Embryonic facial prominence (tissue), 1 donor: ENCODE results near the gene SERPINF2.
"Not testable (repeated sequence)": the region's sequence is repeated elsewhere in the genome, so short reads cannot be mapped to it uniquely, and the experiment has no call there.

Experiments
- DNase-seq: peaks from one replicate; pipeline ENCODE4 v3.0.0-alpha.2; 2016; ENCODE audit errors: extremely low spot score

Gene SERPINF2

GRCh38 chr17:1735418-1735817 is 7.3 kb upstream of the SERPINF2 start:
- no peak for DNase-seq

GRCh38 chr17:1735834-1736347 is 6.8 kb upstream of the SERPINF2 start:
- no peak for DNase-seq

GRCh38 chr17:1736348-1737281 is 6.1 kb upstream of the SERPINF2 start:
- no peak for DNase-seq

GRCh38 chr17:1737531-1738291 is 5.0 kb upstream of the SERPINF2 start:
- no peak for DNase-seq

- DNase-seq: not testable (repeated sequence)
Measured at GRCh38 chr17:1741899-1742298, 772 bp upstream of the SERPINF2 start.

- no peak for DNase-seq
Measured at GRCh38 chr17:1743088-1743439, 393 bp downstream of the SERPINF2 start.

- DNase-seq: no peak
Measured at GRCh38 chr17:1744551-1745512, 2.2 kb downstream of the SERPINF2 start.

GRCh38 chr17:1745513-1746020 is 2.9 kb downstream of the SERPINF2 start:
- DNase-seq: no peak

- DNase-seq: no peak
Measured at GRCh38 chr17:1746975-1747543, 4.4 kb downstream of the SERPINF2 start.

- no peak for DNase-seq
Measured at GRCh38 chr17:1750628-1751027, 8.0 kb downstream of the SERPINF2 start.

GRCh38 chr17:1752425-1753262 is 10.0 kb downstream of the SERPINF2 start:
- no peak for DNase-seq

GRCh38 chr17:1753767-1754429 is 11.2 kb downstream of the SERPINF2 start:
- DNase-seq: no peak

GRCh38 chr17:1754430-1755112 is 11.9 kb downstream of the SERPINF2 start:
- DNase-seq: no peak

GRCh38 chr17:1755252-1755826 is 12.7 kb downstream of the SERPINF2 start:
- DNase-seq: no peak

GRCh38 chr17:1755827-1756262 is 13.2 kb downstream of the SERPINF2 start:
- DNase-seq: no peak

GRCh38 chr17:1758807-1759206 is 16.1 kb downstream of the SERPINF2 start:
- no peak for DNase-seq

GRCh38 chr17:1759529-1759928 is 16.9 kb downstream of the SERPINF2 start:
- no peak for DNase-seq

- no peak for DNase-seq
Measured at GRCh38 chr17:1762233-1762900, 19.7 kb downstream of the SERPINF2 start.
